HG02610 (cell line): ENCODE results near the gene KBTBD12.

Source experiments
- ATAC-seq: cut with Tn5 transposase; IDR thresholded peaks from one replicate; pipeline ENCODE4 v1.9.1; 2021; ENCODE audit warnings: mild to moderate bottlenecking, moderate library complexity; ENCODE audit not compliant: unreplicated experiment

The KBTBD12 gene

DNA sequence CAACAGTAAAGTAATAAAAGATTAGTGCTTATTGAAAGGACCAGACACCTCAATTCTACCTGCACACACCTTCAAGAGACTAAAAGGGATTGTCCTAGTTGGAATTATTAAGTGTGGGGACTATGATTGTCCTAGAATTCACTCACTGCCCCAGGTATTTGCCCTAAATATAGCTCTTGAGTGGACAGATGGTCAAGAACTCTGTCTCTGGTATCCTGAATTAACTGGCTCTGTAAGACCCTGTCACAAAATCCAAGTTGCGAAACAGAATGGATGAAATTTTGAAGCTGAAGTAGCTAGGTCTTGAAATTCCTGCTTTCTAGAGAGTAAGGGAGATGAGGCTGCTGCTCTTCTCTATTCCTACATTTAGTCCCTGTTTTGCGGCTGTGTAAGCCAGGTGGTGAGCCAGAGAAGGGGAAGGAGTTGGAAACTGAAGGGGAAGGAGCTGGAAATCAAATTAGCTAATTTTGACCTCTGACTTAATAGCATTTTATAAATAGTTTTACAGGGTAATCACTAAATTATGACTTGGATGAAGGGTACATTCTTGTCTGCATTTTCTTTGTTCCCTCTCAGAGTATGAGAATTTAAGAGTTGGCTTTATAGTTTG, 34.5 kb downstream of the KBTBD12 start:
- no peak for ATAC-seq

- no peak for ATAC-seq
These were observed 36.2 kb downstream of the KBTBD12 start for GRCh38 chr3:127951276-127951675.

DNA sequence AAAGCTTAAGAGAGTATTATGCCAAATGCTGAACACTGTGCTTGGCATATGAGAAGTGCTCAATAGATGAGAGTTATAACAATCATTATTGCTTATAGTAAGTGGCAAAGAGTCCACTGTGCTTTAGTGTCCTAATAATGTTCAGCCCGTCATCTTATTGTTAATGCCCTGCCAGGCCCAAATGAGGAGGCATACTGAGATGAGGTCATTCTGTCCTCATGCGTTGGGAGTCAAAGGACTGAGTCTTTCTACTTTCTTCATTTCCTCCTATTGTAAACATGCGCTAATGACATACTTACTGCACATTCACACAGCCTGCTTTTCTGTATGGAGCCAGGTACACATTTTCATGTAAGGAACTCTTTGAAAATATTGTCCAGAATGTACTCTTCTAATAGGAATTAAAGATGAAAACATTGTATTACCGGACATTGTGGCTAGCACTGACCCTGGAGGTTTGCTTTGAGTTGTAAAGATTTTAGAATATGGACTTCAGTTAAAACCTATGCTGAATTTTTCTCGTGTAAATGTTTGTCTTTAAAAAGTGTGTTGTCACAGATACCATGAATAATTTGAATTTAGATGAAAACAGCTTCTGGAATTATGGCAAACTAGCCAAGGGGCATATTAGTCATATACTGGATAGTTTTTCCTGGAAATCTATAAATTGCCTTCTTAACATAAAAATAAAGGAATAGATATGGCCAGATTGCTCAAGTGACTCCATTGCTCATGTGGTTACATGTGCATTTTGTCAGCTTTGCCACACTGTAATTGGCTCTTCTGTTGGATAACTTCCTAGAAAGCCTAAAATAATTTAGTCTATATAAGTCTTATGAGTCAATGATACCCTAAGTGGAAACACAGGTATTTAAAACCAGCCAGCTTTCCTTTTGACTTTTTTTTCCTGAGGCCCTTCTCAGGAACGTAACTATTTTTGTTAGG, 38.3 kb downstream of the KBTBD12 start:
- no peak for ATAC-seq

GRCh38 chr3:127954640-127955039, 39.6 kb downstream of the KBTBD12 start:
- ATAC-seq = no peak

DNA sequence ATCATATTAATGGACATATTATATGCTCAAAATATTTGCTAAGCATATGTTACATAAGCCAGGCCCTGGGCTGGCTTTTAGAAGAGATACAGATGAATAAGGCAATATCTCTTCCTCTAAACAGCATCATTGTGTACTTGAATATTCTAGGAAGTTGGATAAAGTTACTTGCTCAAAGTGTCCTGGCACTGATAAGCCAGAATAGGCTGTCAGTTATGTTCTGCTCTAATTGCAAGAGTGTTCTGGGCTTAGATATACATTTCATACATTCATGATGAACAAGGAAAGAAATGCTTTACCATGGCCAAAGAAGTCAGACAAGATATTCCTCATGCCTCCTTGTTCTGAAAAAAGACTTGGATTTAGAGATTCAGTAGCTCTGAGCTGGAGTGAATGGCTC, 40.7 kb downstream of the KBTBD12 start:
- no peak for ATAC-seq

DNA sequence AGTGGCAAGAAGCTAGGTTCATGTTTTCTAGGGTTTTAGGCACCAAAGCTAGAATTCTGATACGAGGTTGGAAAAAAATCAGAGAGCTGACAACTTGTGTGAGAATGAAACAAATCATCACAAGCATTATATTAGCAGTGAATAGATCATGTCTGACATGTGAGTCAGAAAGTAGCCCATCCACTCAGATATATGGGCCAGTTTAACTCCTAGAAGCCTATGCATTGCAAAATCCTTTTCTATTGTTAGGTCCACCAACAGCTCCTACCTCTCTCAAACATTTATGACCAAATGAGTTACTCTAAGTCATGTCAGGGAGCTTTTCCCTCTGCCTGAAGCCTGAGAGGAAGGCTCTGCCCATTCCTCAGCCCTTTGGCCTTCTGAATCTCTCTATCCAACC, 44.0 kb downstream of the KBTBD12 start:
- no peak for ATAC-seq

DNA sequence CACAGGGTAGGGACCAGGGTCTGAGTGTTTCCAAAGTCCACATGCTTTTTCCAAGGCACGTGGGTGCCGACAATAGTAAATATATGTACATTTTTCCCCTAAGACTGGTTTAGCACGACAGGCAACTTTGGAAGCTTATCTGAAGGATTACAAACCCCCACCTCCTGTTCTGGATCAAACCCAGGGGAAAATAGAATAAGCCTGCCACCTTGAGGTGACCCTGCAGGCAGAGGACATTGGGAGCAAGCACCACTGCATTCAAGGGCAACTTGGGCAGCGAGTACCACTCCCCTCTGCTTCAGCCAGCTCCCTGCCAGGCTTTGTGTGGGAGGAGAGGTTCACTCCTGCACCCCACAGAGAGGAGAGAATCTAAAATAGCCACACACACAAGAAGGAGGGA, 44.8 kb downstream of the KBTBD12 start:
- ATAC-seq = no peak

DNA sequence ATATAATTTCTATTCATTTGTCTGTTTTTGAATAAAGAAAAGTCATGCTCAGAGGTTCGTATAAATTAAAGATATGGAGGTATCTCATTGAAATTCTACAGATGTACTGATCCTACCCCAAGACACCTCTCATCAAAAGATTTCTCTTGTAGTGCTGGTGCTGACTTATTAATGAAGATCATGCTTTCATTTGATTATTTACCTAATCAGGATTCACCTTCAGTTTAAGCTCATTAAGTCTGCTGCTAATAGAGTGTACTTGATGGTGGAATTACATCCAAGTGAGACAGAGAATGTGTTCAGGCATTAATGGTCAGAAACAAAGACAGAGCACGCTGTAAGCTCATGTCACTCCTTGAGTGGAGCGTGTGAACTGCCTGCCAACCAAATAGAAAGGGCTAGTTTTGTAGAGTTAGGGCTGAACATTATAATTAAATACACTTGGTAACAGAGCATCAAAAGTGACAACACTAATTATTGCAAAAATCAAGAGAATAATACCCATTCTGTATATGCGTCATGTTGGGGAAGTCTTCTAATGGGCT, 45.5 kb downstream of the KBTBD12 start:
- ATAC-seq = no peak

DNA sequence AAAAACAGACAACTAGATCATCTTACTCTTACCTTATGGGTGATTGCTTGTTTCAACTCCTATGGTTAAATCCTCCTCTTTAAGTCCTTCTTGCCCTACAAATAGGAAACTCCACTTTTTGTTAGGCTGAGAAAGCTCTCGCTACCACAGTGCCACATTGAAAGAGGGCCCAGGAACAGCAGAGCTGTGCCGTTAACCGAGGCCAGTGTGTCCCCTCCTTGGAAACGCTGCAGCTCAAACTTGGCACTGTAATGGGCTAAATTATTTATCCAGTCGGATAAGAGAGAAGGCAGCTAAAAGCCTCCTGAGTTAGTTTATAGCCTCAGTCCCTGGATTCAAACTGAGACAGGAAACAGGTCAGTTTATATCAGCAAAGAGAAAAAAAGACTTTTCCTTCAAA, 46.1 kb downstream of the KBTBD12 start:
- ATAC-seq = no peak

DNA sequence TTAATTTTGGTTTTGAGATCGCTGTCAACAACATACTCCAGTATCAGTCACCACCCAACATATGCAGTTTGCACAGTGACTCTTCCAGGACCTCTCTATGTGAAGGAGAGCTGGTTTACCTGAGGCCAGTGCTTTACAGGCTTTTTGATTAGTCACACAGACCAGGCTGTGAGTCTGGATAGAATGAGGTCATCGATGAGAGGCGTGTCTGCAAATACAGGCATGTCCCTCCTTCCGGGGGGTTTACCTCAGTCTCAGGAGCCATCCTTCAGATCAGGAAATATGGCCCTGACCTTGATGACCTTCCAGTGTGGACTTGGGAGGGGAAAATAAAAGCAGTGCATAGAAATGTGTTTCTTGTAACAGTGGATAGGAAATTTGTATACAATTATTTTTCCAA, 46.9 kb downstream of the KBTBD12 start:
- no peak for ATAC-seq

GRCh38 chr3:127962937-127963336, 47.9 kb downstream of the KBTBD12 start:
- ATAC-seq = no peak

DNA sequence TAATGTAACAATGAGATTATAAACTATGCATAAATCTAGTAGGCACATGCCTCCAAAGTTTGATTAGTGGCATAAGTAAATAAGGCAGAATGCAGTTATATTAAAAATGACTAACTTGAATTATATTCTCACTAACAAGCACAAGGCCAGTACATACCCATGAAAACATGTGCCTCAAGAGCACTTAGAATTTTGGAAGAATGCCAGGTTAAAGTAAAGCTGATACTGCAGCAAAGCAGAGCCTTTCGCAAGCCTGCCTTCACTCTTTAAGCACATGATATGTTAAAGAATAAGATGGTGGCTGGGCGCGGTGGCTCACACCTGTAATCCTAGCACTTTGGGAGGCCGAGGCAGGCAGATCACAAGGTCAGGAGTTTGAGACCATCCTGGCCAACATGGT, 49.0 kb downstream of the KBTBD12 start:
- ATAC-seq = no peak

- ATAC-seq = no peak
These were observed 49.8 kb downstream of the KBTBD12 start for GRCh38 chr3:127964816-127965215.

GRCh38 chr3:127967316-127967715, 52.3 kb downstream of the KBTBD12 start:
- no peak for ATAC-seq

- ATAC-seq = no peak
These were observed 56.0 kb downstream of the KBTBD12 start for GRCh38 chr3:127970966-127971592.

GRCh38 chr3:127974226-127974625, 59.2 kb downstream of the KBTBD12 start:
- no peak for ATAC-seq

- ATAC-seq = no peak
These were observed 60.4 kb downstream of the KBTBD12 start for GRCh38 chr3:127975153-127976029.

DNA sequence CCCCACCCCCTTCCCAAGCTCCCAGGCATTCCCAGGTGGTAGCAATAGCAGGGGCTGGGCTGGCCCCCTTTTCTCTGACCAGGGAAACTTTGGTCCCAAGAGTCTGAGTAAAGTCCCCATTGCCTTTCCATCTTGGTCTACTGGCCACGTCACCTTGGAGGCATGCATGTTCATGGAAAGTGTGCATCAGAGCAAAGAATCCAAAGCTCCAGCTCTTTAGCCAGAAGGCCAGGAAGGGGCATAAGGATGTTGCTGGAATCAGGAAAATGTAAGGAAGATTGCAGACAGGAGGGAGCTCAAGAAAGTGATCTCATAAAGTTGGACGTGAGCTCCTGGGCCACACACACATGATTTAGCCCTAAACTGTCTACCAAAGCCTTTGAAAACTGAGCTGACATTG, 63.6 kb downstream of the KBTBD12 start:
- ATAC-seq = no peak

DNA sequence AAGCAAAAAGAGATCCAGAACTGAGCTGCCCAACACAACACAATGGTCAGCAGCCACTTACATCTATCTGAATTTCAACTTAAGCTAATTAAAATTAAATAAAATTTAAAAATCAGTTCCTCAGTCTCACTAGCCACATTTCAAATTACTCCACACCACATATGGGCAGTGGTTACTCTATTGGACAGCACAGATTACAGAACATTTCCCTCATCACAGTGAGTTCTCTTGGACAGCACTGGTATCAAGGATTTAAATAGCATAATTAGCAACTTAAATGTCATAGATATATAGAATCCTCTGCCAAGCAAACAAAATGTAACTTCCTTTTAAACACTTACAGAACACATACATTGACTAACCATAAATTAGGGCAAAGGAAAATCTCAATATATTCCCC, 64.4 kb downstream of the KBTBD12 start:
- ATAC-seq = no peak

DNA sequence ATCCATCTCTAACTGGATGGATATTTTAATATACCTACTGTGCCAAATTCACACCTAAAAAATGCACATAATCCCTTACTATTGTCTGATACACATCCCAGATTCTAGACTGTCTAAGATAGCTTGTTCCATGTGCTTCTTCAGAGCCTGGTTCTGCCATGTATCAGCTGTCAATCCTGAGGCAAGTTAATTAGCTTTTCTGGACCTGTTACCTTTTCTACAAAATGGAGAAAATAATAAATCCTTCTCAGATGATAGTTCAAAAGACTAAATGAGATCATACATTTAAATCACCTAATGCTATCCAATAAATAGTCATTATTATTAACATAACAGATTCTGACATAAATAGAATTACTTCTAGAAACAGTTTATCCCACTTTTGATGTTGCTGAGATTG, 66.1 kb downstream of the KBTBD12 start:
- ATAC-seq = no peak

- no peak for ATAC-seq
These were observed 67.1 kb downstream of the KBTBD12 start for GRCh38 chr3:127982155-127982554.
